ENCODE results near the gene MGAT5B.
"Not testable (repeated sequence)": the region's sequence is repeated elsewhere in the genome, so short reads cannot be mapped to it uniquely, and the experiment has no call there.

Gene MGAT5B

GRCh38 chr17:76841776-76842405 is 26.3 kb upstream of the MGAT5B start:
- Mint-ChIP-seq H3K27ac (peak overlapping the region; percentile 31), H3K27me3 (peaks cover 60 to 63% of the 10 kb centered on the region in 2 donors), H3K4me3 (no peak overlapping the region), H3K36me3 (no peaks in the 10 kb centered on the region), H3K9me3 (no peaks in the 10 kb centered on the region), H3K4me1 (peaks cover 21 to 49% of the 10 kb centered on the region in 2 donors)
- DNase-seq, result no peak
- ATAC-seq (replicated peaks), result no peak

DNA sequence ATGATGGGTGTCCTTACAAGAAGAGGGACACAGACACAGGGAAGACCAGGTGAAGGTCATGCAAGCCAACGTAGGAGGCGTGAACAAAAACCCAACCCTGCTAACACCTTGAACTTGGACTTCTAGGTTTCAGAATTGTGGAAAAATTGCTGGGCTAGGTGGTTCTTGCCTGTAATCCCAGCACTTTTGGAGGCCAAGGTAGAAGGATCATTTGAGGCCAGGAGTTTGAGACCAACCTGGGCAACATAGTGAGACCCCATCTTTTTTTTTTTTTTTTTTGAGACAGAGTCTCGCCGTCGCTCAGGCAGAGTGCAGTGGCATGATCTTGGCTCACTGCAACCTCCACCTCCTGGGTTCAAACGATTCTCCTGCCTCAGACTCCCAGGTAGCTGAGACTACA is 25.1 kb upstream of the MGAT5B start:
- peaks cover 21 to 49% of the 10 kb centered on the region in 2 donors for H3K4me1 Mint-ChIP-seq
- not testable (repeated sequence) for H3K36me3 Mint-ChIP-seq; H3K4me3 Mint-ChIP-seq; ATAC-seq (replicated peaks); H3K9me3 Mint-ChIP-seq; DNase-seq; H3K27ac Mint-ChIP-seq
- peaks cover 66% of the 10 kb centered on the region in 2 donors for H3K27me3 Mint-ChIP-seq

GRCh38 chr17:76843703-76844484 is 24.3 kb upstream of the MGAT5B start:
- H3K27ac Mint-ChIP-seq, result no peak overlapping the region

GRCh38 chr17:76844485-76844829 is 23.7 kb upstream of the MGAT5B start:
- Mint-ChIP-seq H3K9me3 (no peaks in the 10 kb centered on the region), H3K36me3 (no peaks in the 10 kb centered on the region), H3K27ac (no peak overlapping the region), H3K27me3 (peaks cover 66% of the 10 kb centered on the region in 2 donors), H3K4me1 (peaks cover 21 to 40% of the 10 kb centered on the region in 2 donors), H3K4me3 (no peak overlapping the region)
- ATAC-seq (replicated peaks) (no peak), DNase-seq (no peak)

More at GRCh38 chr17:76843703-76844484, 24.3 kb upstream of the MGAT5B start:
- H3K27me3 Mint-ChIP-seq, result peaks cover 66% of the 10 kb centered on the region in 2 donors
- no peak overlapping the region for H3K4me3 Mint-ChIP-seq
- no peak for ATAC-seq (replicated peaks)
- no peaks in the 10 kb centered on the region for H3K36me3 Mint-ChIP-seq
- H3K4me1 Mint-ChIP-seq, result peaks cover 21 to 45% of the 10 kb centered on the region in 2 donors
- no peak for DNase-seq
- no peaks in the 10 kb centered on the region for H3K9me3 Mint-ChIP-seq

DNA sequence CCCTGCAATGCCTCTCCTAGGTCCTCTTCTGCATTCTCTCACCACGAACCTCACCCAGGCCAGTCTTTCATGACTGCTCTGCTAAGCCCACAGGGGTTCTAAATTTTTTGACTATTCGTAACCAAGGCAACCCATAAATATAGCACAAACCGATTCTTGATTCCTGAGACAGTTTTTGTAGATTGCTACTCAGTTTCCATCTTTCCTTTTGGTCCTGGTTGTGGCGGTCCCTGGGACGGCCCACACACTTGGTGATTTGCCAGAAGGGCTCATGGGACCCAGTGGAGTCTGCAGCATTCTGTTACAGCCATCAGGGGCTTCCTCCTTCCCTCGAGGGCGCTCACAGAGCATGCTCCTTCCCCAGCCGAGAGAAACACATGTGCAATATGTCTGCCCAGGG is 23.4 kb upstream of the MGAT5B start:
- ATAC-seq (replicated peaks) (peak in 1 of 2 donors; percentile 36), DNase-seq (no peak)
- Mint-ChIP-seq H3K4me3 (no peak overlapping the region), H3K27me3 (peaks cover 63 to 64% of the 10 kb centered on the region in 2 donors), H3K27ac (no peak overlapping the region), H3K9me3 (no peaks in the 10 kb centered on the region), H3K4me1 (peaks cover 20 to 36% of the 10 kb centered on the region in 2 donors), H3K36me3 (no peaks in the 10 kb centered on the region)

GRCh38 chr17:76845541-76846017 is 22.6 kb upstream of the MGAT5B start:
- DNase-seq (no peak), ATAC-seq (replicated peaks) (no peak)
- Mint-ChIP-seq H3K9me3 (no peaks in the 10 kb centered on the region), H3K36me3 (no peaks in the 10 kb centered on the region), H3K4me1 (peaks cover 14 to 28% of the 10 kb centered on the region in 2 donors), H3K27ac (no peak overlapping the region), H3K27me3 (peaks cover 57% of the 10 kb centered on the region in 2 donors), H3K4me3 (no peak overlapping the region)

DNA sequence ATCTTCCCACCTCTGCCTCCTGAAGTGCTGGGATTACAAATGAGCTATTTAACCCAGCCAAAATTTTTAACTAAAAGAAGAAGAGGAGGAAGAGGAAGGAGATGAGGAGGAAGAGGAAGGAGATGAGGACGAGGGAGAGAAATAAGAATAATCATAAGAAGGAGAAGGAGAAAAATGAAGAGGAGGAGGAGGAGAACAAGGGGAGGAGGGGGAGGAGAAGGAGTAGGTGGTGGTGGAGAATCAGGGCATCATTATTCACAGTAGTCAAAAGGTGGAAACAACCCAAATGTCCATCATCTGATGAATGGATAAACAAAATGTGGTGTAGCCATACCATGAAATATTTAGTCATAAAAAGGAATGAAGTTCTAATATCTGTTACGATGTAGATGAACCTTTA is 21.2 kb upstream of the MGAT5B start:
- Mint-ChIP-seq H3K4me3 (no peak overlapping the region), H3K36me3 (no peaks in the 10 kb centered on the region), H3K4me1 (peaks cover 9 to 18% of the 10 kb centered on the region in 2 donors), H3K27ac (no peak overlapping the region), H3K27me3 (peaks cover 42 to 44% of the 10 kb centered on the region in 2 donors), H3K9me3 (no peaks in the 10 kb centered on the region)
- DNase-seq (no peak), ATAC-seq (replicated peaks) (no peak)

DNA sequence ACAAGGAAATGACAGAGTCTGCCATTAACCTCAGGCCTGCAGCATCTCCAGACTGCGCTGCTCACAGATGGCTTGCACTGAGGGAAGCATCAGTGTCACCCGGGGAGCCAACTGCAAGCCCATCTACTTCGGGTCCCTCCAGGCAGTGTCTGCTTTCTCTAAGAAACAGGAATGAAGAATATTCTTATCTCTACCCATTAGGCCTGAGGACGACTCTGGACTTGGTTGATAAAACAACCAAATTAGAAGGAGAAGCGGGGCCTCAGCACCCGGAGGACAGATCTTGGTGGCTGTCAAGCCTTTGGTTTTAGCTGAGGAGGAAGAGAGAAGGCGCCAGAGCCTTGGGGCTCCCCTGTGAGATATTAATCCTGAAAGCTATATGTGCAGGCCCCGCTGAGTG is 19.5 kb upstream of the MGAT5B start:
- DNase-seq (no peak), ATAC-seq (replicated peaks) (no peak)
- H3K9me3 Mint-ChIP-seq, result no peaks in the 10 kb centered on the region
- H3K27me3 Mint-ChIP-seq, result peaks cover 30 to 35% of the 10 kb centered on the region in 2 donors
- H3K4me3 Mint-ChIP-seq, result no peak overlapping the region
- H3K27ac Mint-ChIP-seq, result no peak overlapping the region
- H3K36me3 Mint-ChIP-seq, result no peaks in the 10 kb centered on the region
- peaks cover 8 to 15% of the 10 kb centered on the region in 2 donors for H3K4me1 Mint-ChIP-seq

GRCh38 chr17:76849160-76849559 is 19.0 kb upstream of the MGAT5B start:
- DNase-seq; ATAC-seq (replicated peaks); H3K36me3 Mint-ChIP-seq; H3K9me3 Mint-ChIP-seq; H3K27ac Mint-ChIP-seq; H3K4me3 Mint-ChIP-seq: not testable (repeated sequence)
- Mint-ChIP-seq H3K27me3 (peaks cover 25 to 30% of the 10 kb centered on the region in 2 donors), H3K4me1 (peaks cover 7 to 10% of the 10 kb centered on the region in 2 donors)

DNA sequence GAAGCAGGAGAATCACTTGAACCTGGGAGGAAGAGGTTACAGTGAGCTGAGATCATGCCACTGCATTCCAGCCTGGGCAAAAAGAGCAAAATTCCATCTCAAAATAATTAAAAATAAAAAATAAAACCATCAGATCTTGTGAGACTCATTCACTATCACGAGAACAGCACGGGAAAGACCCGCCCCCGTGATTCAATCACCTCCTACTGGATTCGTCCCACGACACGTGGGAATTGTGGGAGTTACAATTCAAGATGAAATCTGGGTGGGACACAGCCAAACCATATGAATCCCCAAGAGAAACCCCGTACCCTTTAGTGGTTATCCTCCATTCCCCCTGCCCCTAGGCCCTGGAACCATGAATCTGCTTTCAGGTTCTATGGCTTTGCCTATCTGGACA is 15.4 kb upstream of the MGAT5B start:
- Mint-ChIP-seq H3K9me3 (no peaks in the 10 kb centered on the region), H3K4me3 (no peak overlapping the region), H3K27ac (no peak overlapping the region), H3K4me1 (no peaks in the 10 kb centered on the region), H3K27me3 (peaks cover 7 to 16% of the 10 kb centered on the region in 2 donors), H3K36me3 (no peaks in the 10 kb centered on the region)
- ATAC-seq (replicated peaks) (no peak), DNase-seq (no peak)

GRCh38 chr17:76855105-76855504 is 13.1 kb upstream of the MGAT5B start:
- H3K27ac Mint-ChIP-seq, result no peak overlapping the region
- H3K9me3 Mint-ChIP-seq, result no peaks in the 10 kb centered on the region
- H3K36me3 Mint-ChIP-seq, result no peaks in the 10 kb centered on the region
- no peak overlapping the region for H3K4me3 Mint-ChIP-seq
- ATAC-seq (replicated peaks) (no peak), DNase-seq (no peak)
- H3K4me1 Mint-ChIP-seq, result no peaks in the 10 kb centered on the region
- peaks cover 7 to 20% of the 10 kb centered on the region in 2 donors for H3K27me3 Mint-ChIP-seq

GRCh38 chr17:76862079-76862478 is 6.1 kb upstream of the MGAT5B start:
- no peaks in the 10 kb centered on the region for H3K4me1 Mint-ChIP-seq
- H3K9me3 Mint-ChIP-seq, result no peaks in the 10 kb centered on the region
- peaks cover 6 to 16% of the 10 kb centered on the region in 2 donors for H3K27me3 Mint-ChIP-seq
- ATAC-seq (replicated peaks) (no peak), DNase-seq (no peak)
- H3K27ac Mint-ChIP-seq, result no peak overlapping the region
- no peaks in the 10 kb centered on the region for H3K36me3 Mint-ChIP-seq
- H3K4me3 Mint-ChIP-seq, result no peak overlapping the region

DNA sequence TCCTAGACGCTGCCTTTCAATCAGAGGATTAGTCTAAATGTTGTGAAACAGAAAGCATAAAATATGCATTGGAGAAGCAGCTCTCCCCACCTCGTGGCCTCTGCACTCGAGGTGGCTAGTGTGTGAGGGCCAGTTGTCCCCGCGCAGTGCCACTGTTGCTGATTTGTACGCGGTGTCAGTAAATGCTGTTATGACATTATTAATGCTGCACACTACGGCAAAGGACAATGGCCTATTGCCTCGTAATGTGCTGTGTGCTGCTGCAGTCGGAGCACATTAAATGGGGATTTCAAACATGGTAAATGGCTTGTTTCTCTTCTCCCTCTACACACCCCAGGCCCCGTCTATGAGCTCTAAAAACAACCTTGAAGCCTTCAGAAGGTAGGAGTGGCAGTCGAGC is 5.7 kb upstream of the MGAT5B start:
- DNase-seq (no peak), ATAC-seq (replicated peaks) (no peak)
- H3K27me3 Mint-ChIP-seq, result peaks cover 10 to 20% of the 10 kb centered on the region in 2 donors
- no peaks in the 10 kb centered on the region for H3K9me3 Mint-ChIP-seq
- no peak overlapping the region for H3K27ac Mint-ChIP-seq
- no peaks in the 10 kb centered on the region for H3K36me3 Mint-ChIP-seq
- H3K4me3 Mint-ChIP-seq, result no peak overlapping the region
- H3K4me1 Mint-ChIP-seq, result peaks cover 0 to under 1% of the 10 kb centered on the region in 2 donors

GRCh38 chr17:76864024-76864423 is 4.2 kb upstream of the MGAT5B start:
- H3K9me3 Mint-ChIP-seq, result no peaks in the 10 kb centered on the region
- H3K27ac Mint-ChIP-seq, result no peak overlapping the region
- H3K4me3 Mint-ChIP-seq, result no peak overlapping the region
- H3K4me1 Mint-ChIP-seq, result peaks cover 3 to 9% of the 10 kb centered on the region in 2 donors
- ATAC-seq (replicated peaks), result no peak
- H3K36me3 Mint-ChIP-seq, result no peaks in the 10 kb centered on the region
- DNase-seq, result no peak
- peaks cover 19 to 21% of the 10 kb centered on the region in 2 donors for H3K27me3 Mint-ChIP-seq

- Mint-ChIP-seq H3K27me3 (peaks cover 21 to 24% of the 10 kb centered on the region in 2 donors), H3K36me3 (no peaks in the 10 kb centered on the region), H3K4me3 (no peak overlapping the region), H3K4me1 (peaks cover 4 to 14% of the 10 kb centered on the region in 2 donors), H3K9me3 (no peaks in the 10 kb centered on the region), H3K27ac (no peak overlapping the region)
- ATAC-seq (replicated peaks) (no peak), DNase-seq (no peak)
These were observed 3.0 kb upstream of the MGAT5B start for GRCh38 chr17:76865174-76865573.

Measured in stimulated activated naive B cell treated with anti-CD40 and anti-IgM and Interleukin-4, amounts not matched to agents 10 μg/mL and 1 μg/mL and 100 μg/mL, for 72 hours (primary cell).